EL (cell line): ENCODE results near the gene PLSCR3.

Experiments
- DNase-seq: peaks from one replicate; pipeline ENCODE4 v3.0.0-alpha.2; 2016

The PLSCR3 gene

DNA sequence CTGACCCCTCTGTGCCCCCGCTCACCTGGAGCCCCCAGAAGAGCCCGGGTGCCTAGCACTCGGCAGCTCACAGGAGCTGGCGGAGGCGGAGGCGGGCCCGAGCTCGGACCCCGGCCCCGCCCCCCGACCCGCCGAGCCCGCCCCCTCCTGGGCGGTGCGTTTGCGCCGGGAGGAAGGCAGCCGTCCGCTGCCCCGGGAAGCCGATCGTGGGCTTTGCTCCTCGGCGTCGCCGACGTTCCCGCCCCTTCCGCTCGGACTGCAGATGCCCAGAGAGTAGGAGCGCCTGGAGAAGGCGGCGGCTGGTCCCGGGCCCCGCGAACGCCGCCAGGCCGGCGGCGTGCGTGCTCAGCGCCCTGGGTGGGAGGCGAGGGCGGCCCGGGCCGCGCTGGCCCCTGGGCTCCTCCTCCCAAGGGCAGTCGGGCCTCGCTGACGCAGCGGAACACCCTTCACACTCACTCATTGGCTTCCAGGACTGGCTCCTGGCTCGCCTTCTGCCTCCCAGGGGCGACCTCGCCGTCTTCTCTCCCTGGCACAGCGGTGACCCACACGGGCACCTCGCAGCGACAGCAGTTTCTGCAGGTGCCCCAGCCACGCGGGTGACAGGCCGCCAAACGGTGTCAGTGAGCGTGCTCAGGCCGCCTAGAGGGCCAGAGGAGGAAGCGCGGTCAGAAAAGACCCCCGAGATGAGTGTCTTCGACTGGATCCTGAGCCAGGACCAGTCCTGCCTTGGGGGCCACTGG, at the start of gene PLSCR3:
Gene PLSCR3 (minus strand): TSS at position 74 of the 740 bp plus-strand sequence. CDS start 415 bp downstream, outside the sequence.
- DNase-seq, result peak; percentile 90

GRCh38 chr17:7443499-7444485, 49.5 kb upstream of the PLSCR3 start:
- DNase-seq, result peak; percentile 44

DNA sequence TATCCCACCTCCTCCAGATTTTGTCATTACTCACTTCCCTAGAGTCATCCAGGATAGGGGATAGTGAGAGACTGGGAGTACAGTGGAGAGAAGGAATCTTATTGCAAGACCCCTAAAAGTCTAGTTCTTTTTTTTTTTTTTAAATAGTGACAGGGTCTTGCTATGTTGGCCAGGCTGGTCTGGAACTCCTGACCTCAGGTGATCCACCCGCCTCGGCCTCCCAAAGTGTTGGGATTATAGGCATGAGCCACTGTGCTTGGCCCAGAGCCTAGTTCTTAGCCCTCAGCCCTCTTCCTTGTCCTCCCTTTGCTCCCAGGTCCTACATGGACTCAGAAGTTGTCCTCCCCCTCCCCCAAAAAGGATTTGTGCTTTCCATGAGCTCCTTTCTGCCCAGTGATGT, 47.8 kb upstream of the PLSCR3 start:
- no peak for DNase-seq

DNA sequence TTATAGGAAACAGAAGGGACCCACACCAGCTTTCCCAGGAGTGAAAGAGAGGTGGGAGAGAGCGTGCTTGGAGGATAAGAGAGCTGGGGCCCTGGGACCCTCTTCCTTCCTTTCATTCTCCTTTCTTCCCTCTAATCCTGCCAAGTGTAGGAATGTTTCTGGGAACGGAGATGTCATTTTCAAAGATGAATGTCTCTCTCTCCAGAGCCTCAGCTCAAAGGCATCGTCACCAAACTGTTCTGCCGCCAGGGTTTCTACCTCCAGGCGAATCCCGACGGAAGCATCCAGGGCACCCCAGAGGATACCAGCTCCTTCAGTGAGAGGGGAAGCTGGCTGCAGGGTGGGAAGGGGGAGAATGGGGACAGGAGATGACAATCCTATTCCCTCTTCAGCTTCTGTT, 46.9 kb upstream of the PLSCR3 start:
- no peak for DNase-seq

GRCh38 chr17:7440834-7441195, 46.5 kb upstream of the PLSCR3 start:
- DNase-seq, result peak; percentile 36

GRCh38 chr17:7440113-7440833, 45.9 kb upstream of the PLSCR3 start:
- peak; percentile 61 for DNase-seq

DNA sequence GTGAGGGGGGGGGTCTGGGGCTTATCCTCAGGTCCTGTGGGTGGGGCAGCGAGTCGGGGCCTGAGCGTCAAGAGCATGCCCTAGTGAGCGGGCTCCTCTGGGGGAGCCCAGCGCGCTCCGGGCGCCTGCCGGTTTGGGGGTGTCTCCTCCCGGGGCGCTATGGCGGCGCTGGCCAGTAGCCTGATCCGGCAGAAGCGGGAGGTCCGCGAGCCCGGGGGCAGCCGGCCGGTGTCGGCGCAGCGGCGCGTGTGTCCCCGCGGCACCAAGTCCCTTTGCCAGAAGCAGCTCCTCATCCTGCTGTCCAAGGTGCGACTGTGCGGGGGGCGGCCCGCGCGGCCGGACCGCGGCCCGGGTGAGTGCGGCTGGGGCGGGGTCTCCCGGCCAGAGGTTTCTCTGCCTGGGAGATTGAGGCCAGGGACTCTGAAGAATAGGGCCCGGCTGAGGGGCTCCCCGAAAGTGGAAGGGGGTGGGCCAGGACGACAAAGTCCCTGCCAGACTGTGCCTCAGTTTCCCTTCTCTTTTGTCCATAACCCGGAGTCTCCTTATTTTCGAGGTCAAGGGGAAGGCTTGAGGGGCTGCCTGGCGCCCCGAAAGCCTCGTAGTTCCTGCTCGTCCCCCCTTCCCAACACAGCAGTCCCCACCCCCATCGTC, 45.3 kb upstream of the PLSCR3 start, which contains the start of gene FGF11:
Gene FGF11 (plus strand): TSS at position 51 of the 651 bp plus-strand sequence. CDS start 109 bp downstream, at position 160.
- no peak for DNase-seq

DNA sequence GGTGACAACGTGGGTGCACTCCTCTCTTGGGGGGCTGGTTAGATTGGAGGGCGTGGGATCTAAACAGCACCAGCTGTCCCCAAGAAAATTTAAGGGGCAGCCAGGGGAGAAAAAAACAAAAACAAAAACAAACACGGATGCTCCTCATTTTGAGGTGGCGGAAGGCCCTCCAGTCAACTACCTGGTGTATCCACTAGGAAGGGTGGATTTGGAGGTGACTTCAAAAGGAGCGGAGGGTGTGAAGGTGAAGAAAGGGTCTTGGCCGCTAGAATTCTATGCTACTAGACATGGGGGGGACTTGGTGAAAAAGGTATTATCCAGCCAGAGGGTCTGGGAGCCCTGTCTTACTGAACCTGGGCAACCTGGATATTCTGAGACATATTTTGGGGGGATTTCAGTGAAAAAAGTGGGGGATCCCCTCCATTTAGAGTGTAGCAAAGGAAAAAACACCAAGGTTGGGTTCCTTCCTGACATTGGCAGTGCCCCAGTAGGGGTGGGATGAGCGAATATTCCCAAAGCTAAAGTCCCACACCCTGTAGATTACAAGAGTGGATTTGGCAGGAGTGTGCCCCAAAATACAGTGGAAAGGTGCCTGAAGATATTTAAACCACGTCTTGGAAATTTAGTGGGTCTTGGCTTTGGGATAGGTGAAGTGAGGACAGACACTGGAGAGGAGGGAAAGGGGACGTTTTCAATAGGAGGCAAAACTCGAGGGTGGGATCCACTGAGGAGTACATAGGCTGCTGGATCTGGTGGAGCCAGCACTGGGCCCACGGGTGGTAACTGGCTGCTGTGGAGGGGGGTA, 44.5 kb upstream of the PLSCR3 start:
- DNase-seq, result no peak

- DNase-seq, result peak; percentile 44
Measured at GRCh38 chr17:7437950-7438614, 43.8 kb upstream of the PLSCR3 start.

- DNase-seq, result no peak
Measured at GRCh38 chr17:7437369-7437863, 43.1 kb upstream of the PLSCR3 start.

GRCh38 chr17:7436556-7437368, 42.4 kb upstream of the PLSCR3 start:
- peak; percentile 80 for DNase-seq

GRCh38 chr17:7435676-7436555, 41.6 kb upstream of the PLSCR3 start:
- DNase-seq, result peak; percentile 49

DNA sequence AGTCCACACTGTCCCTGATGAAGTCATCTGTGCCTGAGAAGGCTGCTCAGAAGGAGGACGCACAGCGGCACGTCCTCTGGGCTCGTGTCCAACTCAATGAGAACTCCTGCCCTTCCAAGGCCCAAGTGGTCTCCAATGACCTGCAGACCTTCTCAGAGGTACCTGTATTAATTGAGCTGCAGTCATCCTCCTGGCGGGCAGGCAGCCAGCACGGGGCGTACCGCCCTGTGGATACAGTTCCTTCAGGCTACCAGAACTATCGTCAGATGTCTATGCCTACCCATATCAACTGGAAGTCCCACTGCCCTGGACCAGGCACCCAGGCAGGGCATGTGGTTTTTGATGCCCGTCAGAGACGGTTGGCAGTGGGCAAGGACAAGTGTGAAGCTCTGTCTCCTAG, 38.0 kb upstream of the PLSCR3 start:
- DNase-seq, result no peak

DNA sequence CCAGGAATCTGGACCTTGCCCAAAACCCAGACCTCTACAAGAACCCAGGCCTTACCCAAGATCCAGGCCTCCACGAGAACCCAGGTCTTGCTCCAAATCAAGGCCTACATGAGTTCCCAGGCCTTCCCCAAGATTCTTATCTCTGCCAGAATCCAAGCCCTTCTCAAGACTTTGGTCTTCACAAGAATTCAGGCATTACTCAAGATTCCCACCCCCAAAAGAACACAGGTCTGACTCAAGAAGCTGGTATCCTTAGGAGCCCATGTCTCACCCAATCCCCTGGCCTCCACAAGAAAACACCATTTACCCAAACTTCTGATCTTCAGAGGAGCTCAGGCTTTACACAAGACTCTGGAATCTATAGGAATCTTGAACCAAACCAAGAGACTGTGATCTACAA, 36.9 kb upstream of the PLSCR3 start:
- DNase-seq, result no peak

GRCh38 chr17:7429722-7430121, 35.4 kb upstream of the PLSCR3 start:
- DNase-seq, result no peak

GRCh38 chr17:7428557-7428956, 34.2 kb upstream of the PLSCR3 start, which contains the start of gene SPEM3:
Gene SPEM3 (plus strand): TSS chr17:7428857. CDS start chr17:7428903, 46 bp downstream.
- DNase-seq, result no peak

GRCh38 chr17:7427549-7427948, 33.2 kb upstream of the PLSCR3 start:
- no peak for DNase-seq

DNA sequence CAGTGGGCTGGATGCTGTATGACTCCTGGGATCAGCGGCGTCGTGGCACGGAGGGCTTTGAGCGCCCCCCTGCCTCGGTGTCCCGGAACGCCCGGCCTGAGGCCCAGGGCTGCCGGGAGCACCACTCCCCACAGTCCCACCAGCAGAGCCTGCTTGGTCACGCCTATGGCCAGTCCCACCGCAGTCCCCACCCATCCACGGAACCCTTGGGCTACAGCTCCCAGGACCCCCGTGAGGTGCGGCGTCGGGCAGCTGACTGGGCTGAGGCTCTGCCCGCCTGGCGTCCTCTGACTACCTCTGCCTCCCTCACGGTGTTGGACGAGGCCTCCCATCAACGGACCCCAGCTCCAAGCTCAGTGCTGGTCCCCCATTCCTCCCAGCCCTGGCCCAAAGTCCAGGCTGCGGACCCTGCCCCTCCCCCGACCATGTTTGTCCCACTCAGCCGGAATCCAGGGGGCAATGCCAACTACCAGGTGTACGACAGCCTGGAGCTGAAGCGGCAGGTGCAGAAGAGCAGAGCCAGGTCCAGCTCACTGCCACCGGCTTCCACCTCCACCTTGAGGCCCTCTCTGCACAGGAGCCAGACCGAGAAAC, 32.7 kb upstream of the PLSCR3 start:
- DNase-seq, result no peak
